NCI-H1436 treated with DMSO at 0.1 percent for 48 hours (cell line): ENCODE measurements around the gene PARP4.
"Not testable (repeated sequence)": the region's sequence is repeated elsewhere in the genome, so short reads cannot be mapped to it uniquely, and the experiment has no call there.

Experiments used
- DNase-seq: peaks from one replicate; lab custom pipeline; 2025; lab: John Stamatoyannopoulos, UW

Gene PARP4

GRCh38 chr13:24512197-24512907 lies at the start of gene PARP4:
Gene PARP4 (minus strand): TSS chr13:24512778. CDS start chr13:24503776, 9,002 bp downstream.
- no peak for DNase-seq

- DNase-seq, result not testable (repeated sequence)
Measured at GRCh38 chr13:24560579-24561187, 48.1 kb upstream of the PARP4 start.

DNA sequence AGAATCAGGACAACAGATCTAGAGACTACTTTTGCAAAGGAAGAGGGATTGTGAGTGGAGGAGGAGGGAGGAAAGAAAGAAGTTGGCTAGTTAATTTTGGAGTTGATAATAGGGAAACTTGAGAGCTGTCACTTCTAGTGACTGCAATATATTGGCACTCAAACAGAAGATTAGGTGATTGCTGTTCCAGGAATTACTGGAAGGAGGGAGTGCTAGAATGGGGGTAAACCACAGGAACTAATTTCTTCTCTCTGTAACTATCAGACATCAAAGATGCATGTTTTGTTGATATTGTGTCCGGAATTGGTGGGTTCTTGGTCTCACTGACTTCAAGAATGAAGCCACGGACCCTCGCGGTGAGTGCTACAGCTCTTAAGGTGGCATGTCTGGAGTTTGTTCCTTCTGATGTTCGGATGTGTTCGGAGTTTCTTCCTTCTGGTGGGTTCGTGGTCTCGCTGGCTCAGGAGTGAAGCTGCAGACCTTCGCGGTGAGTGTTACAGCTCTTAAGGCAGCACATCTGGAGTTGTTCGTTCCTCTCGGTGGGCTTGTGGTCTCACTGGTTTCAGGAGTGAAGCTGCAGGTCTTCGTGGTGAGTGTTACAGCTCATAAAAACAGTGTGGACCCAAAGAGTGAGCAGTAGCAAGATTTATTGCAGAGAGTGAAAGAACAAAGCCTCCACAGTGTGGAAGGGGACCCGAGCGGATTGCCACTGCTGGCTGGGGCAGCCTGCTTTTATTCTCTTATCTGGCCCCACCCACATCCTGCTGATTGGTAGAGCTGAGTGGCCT lies 47.0 kb upstream of the PARP4 start:
- DNase-seq, result not testable (repeated sequence)

DNA sequence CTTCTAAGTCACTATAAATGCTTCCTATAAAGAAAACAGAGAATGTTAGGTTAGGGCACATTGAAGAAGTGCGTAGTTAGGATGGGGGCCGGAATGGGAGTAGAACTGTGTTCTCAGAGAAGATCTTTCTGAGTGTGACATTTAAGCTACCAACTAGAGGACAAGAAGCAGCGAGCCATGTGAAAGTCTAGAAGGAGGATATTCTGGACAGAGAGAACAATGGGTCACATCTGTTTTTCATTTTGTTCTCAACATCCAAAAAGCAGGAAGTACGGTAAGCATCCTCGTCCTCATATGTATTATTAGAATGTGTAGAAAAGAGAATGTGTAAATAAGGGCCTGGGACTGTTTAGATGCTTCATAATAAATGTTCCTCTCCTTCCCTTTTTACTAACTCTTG lies 44.5 kb upstream of the PARP4 start:
- DNase-seq, result no peak

GRCh38 chr13:24553892-24554291 lies 41.3 kb upstream of the PARP4 start:
- DNase-seq, result not testable (repeated sequence)

GRCh38 chr13:24541476-24542352 lies 29.1 kb upstream of the PARP4 start:
- not testable (repeated sequence) for DNase-seq

- DNase-seq, result no peak
Measured at GRCh38 chr13:24541127-24541475, 28.5 kb upstream of the PARP4 start.

DNA sequence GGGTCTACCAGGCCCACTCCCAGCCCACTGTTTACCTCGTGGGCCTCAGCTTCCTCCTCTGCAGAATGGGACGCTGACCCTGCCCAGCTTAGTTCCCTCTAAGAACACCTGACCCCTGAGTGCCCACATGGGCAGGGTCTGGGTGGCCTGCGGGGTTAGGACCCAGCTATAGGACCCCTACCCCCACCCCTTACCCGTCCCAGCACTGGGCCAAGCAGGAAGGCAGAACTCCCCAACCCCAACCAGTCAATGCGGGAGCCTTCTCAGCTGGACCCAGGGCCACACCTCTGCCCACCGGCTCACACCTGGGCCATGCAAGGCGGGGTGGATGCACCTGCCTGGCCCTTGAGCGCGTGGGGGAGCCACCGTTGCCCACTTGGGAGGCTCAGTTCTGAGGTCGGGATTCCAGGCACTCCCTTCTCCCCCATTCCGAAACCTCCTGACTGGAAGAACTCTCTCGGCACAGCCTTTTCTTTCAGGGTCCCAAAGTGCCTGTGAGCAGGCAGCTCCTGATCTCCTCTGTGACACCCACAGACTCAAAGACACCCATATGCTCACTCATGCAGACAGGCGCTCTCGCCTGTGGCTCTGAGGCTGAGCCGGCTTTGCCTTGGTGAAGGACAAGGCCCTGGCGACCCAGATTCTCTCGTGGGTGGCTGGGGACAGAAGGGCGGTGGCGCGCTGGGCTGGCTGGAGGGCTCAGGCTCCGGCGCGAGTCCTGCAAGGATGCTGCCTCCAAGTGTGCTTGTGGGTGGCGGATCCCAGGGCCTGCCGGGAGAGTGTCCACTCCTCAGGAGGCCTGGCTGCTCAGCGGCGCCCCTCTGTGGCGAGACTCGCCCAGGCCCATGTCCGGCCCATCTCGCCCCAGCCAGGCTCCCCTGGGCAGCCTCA lies 27.9 kb upstream of the PARP4 start:
- DNase-seq, result no peak

GRCh38 chr13:24539500-24540165 lies 27.1 kb upstream of the PARP4 start:
- DNase-seq, result no peak

GRCh38 chr13:24529478-24529877 lies 16.9 kb upstream of the PARP4 start:
- no peak for DNase-seq

- no peak for DNase-seq
Measured at GRCh38 chr13:24528816-24529398, 16.3 kb upstream of the PARP4 start.

- no peak for DNase-seq
Measured at GRCh38 chr13:24527266-24527775, 14.7 kb upstream of the PARP4 start.

DNA sequence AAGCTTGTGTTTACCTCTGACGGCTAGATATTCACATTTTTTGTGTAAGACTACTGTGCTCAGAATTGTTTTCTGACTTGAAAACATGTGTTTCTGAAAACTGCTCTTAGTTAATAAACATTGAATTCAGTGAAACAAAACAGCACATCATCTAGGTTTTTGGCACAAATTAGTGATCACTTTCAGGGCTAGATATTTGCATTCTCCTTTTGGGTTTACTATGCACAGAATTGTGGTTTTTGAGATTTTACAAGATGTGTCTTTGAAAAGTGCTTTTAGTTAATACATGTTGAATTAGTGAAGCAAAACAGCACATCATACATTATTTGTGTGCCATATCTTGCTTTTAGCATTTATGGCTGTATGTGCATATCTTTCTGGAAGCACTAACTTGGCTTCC lies 8.2 kb upstream of the PARP4 start:
- no peak for DNase-seq

DNA sequence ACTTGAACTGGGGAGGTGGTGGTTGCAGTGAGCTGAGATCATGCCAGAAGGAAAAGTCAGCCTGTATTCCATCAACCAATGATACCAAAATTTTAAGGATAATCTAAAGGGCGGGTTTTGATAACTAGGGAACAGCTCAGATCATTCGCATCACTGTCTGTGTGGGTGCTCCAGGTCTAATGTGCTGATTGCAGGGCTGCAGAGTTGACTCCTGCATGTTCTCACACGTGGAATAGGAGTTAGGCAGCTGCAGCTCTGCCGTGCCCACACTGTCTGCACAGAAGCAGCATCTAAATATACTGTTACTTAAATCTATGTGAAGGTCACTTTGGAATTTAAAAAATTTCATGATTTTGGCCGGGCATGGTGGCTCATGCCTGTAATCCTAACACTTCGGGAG lies 4.3 kb upstream of the PARP4 start:
- DNase-seq, result no peak

- DNase-seq, result no peak
Measured at GRCh38 chr13:24512908-24513213, 283 bp upstream of the PARP4 start.

DNA sequence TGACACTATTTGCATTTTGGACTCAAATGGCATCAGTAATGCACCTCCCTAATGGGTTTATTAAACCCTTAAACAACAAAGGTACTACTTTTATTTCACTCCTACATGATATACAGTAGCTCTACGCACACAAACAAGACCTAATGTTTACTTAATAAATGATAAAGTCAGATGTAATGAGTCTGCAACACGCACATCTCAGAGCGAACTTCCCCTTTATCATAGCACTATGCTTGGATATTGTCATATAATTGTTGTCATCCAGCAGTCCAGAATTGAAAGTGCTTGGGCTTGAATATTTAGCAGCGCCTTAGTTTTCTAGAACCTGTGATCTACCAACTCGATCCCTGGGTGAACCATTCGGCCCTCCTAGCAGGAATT lies 772 bp downstream of the PARP4 start:
- no peak for DNase-seq

DNA sequence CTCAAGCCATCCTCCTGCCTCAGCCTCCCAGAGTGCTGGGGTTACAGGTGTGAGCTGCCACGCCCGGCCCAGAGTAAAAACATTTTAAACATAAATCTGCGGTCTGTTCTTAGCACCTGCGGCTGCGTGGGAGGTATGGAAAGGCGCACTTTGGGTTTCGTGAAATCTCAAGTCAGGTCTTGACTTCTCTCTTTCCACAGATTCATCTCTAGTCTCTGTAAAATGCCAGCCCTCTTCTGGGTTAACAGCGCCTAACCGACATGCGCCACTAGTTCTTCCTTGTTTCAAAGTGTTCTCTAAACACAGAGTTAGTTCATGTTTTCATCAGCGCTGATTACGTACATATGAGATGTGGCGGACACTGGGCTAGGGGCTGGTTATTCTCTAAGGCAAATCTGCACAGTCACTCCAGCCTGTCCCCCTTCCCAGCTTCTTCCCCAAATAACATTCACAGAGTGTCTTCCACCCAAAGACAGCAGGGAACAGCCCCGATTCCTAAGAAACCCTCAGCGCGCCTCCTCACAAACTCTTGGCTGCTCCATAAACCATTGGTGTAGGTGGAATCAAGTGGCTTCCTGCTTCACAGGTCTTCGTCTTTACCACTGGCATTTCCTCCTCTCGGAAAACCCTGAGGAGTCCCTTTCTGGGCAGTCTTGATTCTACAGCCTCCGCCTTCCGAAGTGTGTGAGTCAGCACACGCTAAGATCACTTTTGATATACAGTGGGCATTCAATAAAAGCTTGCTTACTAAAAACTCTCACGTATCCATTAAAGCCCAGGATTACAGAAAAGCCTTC lies 1.4 kb downstream of the PARP4 start:
- no peak for DNase-seq

- no peak for DNase-seq
Measured at GRCh38 chr13:24506698-24507335, 5.8 kb downstream of the PARP4 start.

DNA sequence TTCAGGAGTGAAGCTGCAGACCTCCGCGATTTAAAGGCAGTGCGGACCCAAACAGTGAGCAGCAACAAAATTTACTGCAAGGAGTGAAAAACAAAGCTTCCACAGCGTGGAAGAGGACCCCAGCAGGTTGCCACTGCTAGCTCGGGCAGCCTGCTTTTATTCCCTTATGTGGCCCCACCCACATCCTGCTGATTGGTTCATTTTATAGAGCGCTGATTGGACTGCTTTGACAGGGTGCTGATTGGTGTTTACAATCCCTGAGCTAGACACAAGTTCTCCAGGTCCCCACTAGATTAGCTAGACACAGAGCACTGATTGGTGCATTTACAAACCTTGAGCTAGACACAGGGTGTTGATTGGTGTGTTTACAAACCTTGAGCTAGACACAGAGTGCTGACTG lies 6.3 kb downstream of the PARP4 start:
- not testable (repeated sequence) for DNase-seq
